Measurements from ENCODE around the gene HAPSTR1.

DNA sequence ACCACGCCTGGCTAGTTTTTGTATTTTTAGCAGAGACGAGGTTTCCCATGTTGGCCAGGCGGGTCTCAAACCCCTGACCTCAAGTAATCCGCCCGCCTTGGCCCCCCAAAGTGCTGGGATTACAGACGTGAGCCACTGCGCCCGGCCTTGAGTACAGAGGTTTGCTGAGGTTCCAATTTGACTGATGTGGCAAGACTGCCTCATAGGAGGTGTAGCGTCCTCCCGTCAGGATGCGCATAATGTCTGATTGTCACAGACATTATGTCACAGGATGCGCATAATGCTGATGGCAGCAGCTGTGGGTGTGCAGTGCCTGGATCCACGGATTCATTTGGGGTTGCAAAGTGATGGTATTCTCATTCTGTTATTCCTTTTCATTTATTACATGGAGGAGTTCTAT is 45.2 kb downstream of the HAPSTR1 start:
- TF ChIP-seq, protein P1, sequence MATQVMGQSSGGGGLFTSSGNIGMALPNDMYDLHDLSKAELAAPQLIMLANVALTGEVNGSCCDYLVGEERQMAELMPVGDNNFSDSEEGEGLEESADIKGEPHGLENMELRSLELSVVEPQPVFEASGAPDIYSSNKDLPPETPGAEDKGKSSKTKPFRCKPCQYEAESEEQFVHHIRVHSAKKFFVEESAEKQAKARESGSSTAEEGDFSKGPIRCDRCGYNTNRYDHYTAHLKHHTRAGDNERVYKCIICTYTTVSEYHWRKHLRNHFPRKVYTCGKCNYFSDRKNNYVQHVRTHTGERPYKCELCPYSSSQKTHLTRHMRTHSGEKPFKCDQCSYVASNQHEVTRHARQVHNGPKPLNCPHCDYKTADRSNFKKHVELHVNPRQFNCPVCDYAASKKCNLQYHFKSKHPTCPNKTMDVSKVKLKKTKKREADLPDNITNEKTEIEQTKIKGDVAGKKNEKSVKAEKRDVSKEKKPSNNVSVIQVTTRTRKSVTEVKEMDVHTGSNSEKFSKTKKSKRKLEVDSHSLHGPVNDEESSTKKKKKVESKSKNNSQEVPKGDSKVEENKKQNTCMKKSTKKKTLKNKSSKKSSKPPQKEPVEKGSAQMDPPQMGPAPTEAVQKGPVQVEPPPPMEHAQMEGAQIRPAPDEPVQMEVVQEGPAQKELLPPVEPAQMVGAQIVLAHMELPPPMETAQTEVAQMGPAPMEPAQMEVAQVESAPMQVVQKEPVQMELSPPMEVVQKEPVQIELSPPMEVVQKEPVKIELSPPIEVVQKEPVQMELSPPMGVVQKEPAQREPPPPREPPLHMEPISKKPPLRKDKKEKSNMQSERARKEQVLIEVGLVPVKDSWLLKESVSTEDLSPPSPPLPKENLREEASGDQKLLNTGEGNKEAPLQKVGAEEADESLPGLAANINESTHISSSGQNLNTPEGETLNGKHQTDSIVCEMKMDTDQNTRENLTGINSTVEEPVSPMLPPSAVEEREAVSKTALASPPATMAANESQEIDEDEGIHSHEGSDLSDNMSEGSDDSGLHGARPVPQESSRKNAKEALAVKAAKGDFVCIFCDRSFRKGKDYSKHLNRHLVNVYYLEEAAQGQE (IDR thresholded peaks at IDR 0.05; ENCODE audit: low read depth, low read length), result no peak
- no peak for TF ChIP-seq SIN3A (IDR thresholded peaks at IDR 0.05; ENCODE audit: borderline replicate concordance, low read depth, low read length)
- TF ChIP-seq, protein P2, sequence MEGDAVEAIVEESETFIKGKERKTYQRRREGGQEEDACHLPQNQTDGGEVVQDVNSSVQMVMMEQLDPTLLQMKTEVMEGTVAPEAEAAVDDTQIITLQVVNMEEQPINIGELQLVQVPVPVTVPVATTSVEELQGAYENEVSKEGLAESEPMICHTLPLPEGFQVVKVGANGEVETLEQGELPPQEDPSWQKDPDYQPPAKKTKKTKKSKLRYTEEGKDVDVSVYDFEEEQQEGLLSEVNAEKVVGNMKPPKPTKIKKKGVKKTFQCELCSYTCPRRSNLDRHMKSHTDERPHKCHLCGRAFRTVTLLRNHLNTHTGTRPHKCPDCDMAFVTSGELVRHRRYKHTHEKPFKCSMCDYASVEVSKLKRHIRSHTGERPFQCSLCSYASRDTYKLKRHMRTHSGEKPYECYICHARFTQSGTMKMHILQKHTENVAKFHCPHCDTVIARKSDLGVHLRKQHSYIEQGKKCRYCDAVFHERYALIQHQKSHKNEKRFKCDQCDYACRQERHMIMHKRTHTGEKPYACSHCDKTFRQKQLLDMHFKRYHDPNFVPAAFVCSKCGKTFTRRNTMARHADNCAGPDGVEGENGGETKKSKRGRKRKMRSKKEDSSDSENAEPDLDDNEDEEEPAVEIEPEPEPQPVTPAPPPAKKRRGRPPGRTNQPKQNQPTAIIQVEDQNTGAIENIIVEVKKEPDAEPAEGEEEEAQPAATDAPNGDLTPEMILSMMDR (IDR thresholded peaks at IDR 0.05), result no peak
- TF ChIP-seq GABPA (IDR thresholded peaks at IDR 0.05; ENCODE audit: low read depth), result no peak
- TF ChIP-seq PBX3 (IDR thresholded peaks at IDR 0.05), result no peak
- no peak for TF ChIP-seq NRF1 (IDR thresholded peaks at IDR 0.05; ENCODE audit: low read depth, low read length)
- no peak for TF ChIP-seq MAX (IDR thresholded peaks at IDR 0.05; ENCODE audit: low read depth)
- no peak for TF ChIP-seq USF1 (IDR thresholded peaks at IDR 0.05; ENCODE audit: borderline replicate concordance, low read depth)
- no peak for TF ChIP-seq TAF1 (IDR thresholded peaks at IDR 0.05; ENCODE audit: borderline replicate concordance, low read depth, low read length)
- TF ChIP-seq RCOR1 (IDR thresholded peaks at IDR 0.05; ENCODE audit: low read length), result no peak
- TF ChIP-seq FOXM1 (IDR thresholded peaks at IDR 0.05; ENCODE audit: low read depth), result no peak
- no peak for TF ChIP-seq EP300 (IDR thresholded peaks at IDR 0.05; ENCODE audit: borderline replicate concordance in 1 of 2, low read depth in 1 of 2, low read length in 1 of 2)
- no peak for TF ChIP-seq TEAD4 (IDR thresholded peaks at IDR 0.05; ENCODE audit: borderline replicate concordance, insufficient read depth)
- no peak for TF ChIP-seq RAD21 (IDR thresholded peaks at IDR 0.05; ENCODE audit: low read length)
